Keratinocyte (primary cell): ENCODE results near the gene ZFP36L2. TPM values are rescaled to one million over a fixed set of nuclear protein-coding genes. Genes with fewer than 3 reads are reported as not detected.

ENCODE experiments used
- DNase-seq: peaks from one replicate; pipeline ENCODE4 v3.0.0-alpha.2; 2011; ENCODE audit warnings: low read depth, missing footprints, low spot score
- FAIRE-seq: peaks from 2 replicates; lab custom pipeline; 2011; peaks lifted over from hg19 to GRCh38; lab: Jason Lieb, UNC
- H2AFZ ChIP-seq: 2 replicates; pipeline ENCODE4 v1.6.0; 2012; ENCODE audit warnings: low read length, control low read depth, inconsistent platforms; ENCODE audit not compliant: control insufficient read depth
- H3K27ac ChIP-seq: 2 replicates; pipeline ENCODE4 v1.5.1; 2011; ENCODE audit warnings: low read length; ENCODE audit not compliant: control insufficient read depth, insufficient read depth
- H3K27me3 ChIP-seq: 3 replicates; pipeline ENCODE4 v1.6.0; 2011; ENCODE audit warnings: low read length; ENCODE audit not compliant: control insufficient read depth, insufficient read depth; ENCODE audit errors: extremely low read depth
- H3K36me3 ChIP-seq, 2 experiments: 2 replicates in 1 of 2; 3 replicates in 1 of 2; pipeline ENCODE4 v1.5.1; 2011; ENCODE audit warnings: low read length in 2 of 2, mild to moderate bottlenecking in 1 of 2; ENCODE audit not compliant: control insufficient read depth in 2 of 2, insufficient read depth in 2 of 2; ENCODE audit errors: extremely low read depth in 1 of 2
- H3K4me1 ChIP-seq: 3 replicates; pipeline ENCODE4 v1.5.1; 2011; ENCODE audit warnings: low read length; ENCODE audit not compliant: control insufficient read depth, insufficient read depth; ENCODE audit errors: extremely low read depth
- H3K4me2 ChIP-seq: 3 replicates; pipeline ENCODE4 v1.6.0; 2011; ENCODE audit warnings: low read depth, low read length; ENCODE audit not compliant: control insufficient read depth, insufficient read depth; ENCODE audit errors: extremely low read depth
- H3K4me3 ChIP-seq, 3 experiments: fragments of 200-600 bp in 1 of 3; sonication (generic) in 1 of 3; 2 replicates in 2 of 3; 3 replicates in 1 of 3; pipeline ENCODE4 v1.5.1; 2011 to 2016; ENCODE audit warnings: low read length in 3 of 3, mild to moderate bottlenecking in 3 of 3, control low read depth in 2 of 3, inconsistent platforms in 1 of 3, low read depth in 1 of 3, mixed read lengths in 1 of 3, mixed run types in 1 of 3, moderate library complexity in 1 of 3; ENCODE audit not compliant: control insufficient read depth in 2 of 3, insufficient read depth in 2 of 3; ENCODE audit errors: extremely low read depth in 1 of 3
- H3K79me2 ChIP-seq: 2 replicates; pipeline ENCODE4 v1.6.0; 2012; ENCODE audit warnings: low read length; ENCODE audit not compliant: control insufficient read depth, insufficient read depth
- H3K9ac ChIP-seq: 3 replicates; pipeline ENCODE4 v1.6.0; 2011; ENCODE audit warnings: low read length; ENCODE audit not compliant: control insufficient read depth, insufficient read depth; ENCODE audit errors: extremely low read depth
- H3K9me1 ChIP-seq: 3 replicates; pipeline ENCODE4 v1.6.0; 2011; ENCODE audit warnings: low read length; ENCODE audit not compliant: control insufficient read depth, insufficient read depth; ENCODE audit errors: extremely low read depth
- H3K9me3 ChIP-seq: 2 replicates; pipeline ENCODE4 v1.5.1; 2012; ENCODE audit warnings: low read depth, low read length; ENCODE audit not compliant: control insufficient read depth
- H4K20me1 ChIP-seq: 3 replicates; pipeline ENCODE4 v1.6.0; 2011; ENCODE audit warnings: low read length; ENCODE audit not compliant: control insufficient read depth, insufficient read depth; ENCODE audit errors: extremely low read depth
- EZH2 ChIP-seq: IDR thresholded peaks from one replicate; pipeline ENCODE4 v1.6.1; 2012; ENCODE audit warnings: inconsistent platforms, mild to moderate bottlenecking, low read length, moderate library complexity
- dilution Hi-C: fragments of 300-500 bp; cut with MboI; formaldehyde crosslinking; loops from one replicate; pipeline ENCODE4 v1.7.0; 2020; ENCODE audit warnings: low sequenced_read_pairs; ENCODE audit not compliant: extremely low pct_ligation_motif_present
- polyA plus RNA-seq, 5 experiments: library from polyadenylated mRNA; depleted of rRNA in 3 of 5; stranded (reverse) in 3 of 5; stranded (forward) in 1 of 5; unstranded in 1 of 5; fragments of >200 nt; gene quantifications; 1 replicate in 1 of 5; 2 replicates in 3 of 5; 3 replicates in 1 of 5; pipeline versions ENCODE4 v1.2.1 to v1.2.3, GENCODE V29; 2011 to 2012; ENCODE audit warnings: missing spikeins in 2 of 5, low read depth in 1 of 5, low replicate concordance in 1 of 5
- TF ChIP-seq, protein P1 (sequence below), 3 experiments: IDR thresholded peaks in 1 of 3; conservative IDR thresholded peaks in 1 of 3; optimal IDR thresholded peaks in 1 of 3; 2 replicates in 2 of 3; 3 replicates in 1 of 3; pipeline versions ENCODE3 to v1.5.1; 2011; ENCODE audit warnings: low read length in 3 of 3, mild to moderate bottlenecking in 3 of 3, moderate library complexity in 2 of 3, control low read depth in 1 of 3, inconsistent platforms in 1 of 3; ENCODE audit not compliant: insufficient read depth in 2 of 3; ENCODE audit errors: extremely low read depth in 1 of 3

The ZFP36L2 gene
- polyA plus RNA-seq, 1 donor (not counting 4 experiments of a cell fraction or from before 2014, with no cell fraction given) = 52.4 TPM

DNA sequence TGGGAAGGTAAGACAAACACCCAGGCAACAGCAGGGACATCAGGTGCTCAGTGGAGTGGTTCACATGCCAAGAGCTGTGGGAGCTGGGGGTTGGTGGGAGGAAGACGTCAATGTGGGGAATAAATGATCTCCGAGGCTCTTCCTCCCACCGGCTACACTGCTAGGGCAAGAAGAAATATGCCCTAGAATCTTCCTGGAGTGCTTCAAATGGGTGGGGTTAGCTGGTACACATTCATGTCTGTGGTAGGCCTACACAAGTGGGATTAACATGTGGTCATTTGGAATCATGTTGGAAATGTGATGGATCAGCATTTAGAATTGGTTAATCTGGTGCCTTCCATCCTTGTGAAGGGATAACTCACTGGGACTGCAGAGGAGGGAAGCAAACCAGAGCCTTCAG is 12.4 kb upstream of the ZFP36L2 start:
- FAIRE-seq = no peak
- no peaks in the 10 kb centered on the region for H3K9me1 ChIP-seq
- no peak for DNase-seq
- no peak overlapping the region for H3K27ac ChIP-seq
- peaks cover 0 to 3% of the 10 kb centered on the region in 2 experiments for H3K36me3 ChIP-seq
- no peak overlapping the region for H3K9ac ChIP-seq
- no peak overlapping the region for H2AFZ ChIP-seq
- H3K4me2 ChIP-seq = no peak overlapping the region
- H4K20me1 ChIP-seq = no peaks in the 10 kb centered on the region
- H3K79me2 ChIP-seq = no peaks in the 10 kb centered on the region
- no peaks in the 10 kb centered on the region for H3K9me3 ChIP-seq
- H3K4me1 ChIP-seq = no peaks in the 10 kb centered on the region
- H3K27me3 ChIP-seq = no peaks in the 10 kb centered on the region
- H3K4me3 ChIP-seq = no peak overlapping the region
- TF ChIP-seq, protein P1, sequence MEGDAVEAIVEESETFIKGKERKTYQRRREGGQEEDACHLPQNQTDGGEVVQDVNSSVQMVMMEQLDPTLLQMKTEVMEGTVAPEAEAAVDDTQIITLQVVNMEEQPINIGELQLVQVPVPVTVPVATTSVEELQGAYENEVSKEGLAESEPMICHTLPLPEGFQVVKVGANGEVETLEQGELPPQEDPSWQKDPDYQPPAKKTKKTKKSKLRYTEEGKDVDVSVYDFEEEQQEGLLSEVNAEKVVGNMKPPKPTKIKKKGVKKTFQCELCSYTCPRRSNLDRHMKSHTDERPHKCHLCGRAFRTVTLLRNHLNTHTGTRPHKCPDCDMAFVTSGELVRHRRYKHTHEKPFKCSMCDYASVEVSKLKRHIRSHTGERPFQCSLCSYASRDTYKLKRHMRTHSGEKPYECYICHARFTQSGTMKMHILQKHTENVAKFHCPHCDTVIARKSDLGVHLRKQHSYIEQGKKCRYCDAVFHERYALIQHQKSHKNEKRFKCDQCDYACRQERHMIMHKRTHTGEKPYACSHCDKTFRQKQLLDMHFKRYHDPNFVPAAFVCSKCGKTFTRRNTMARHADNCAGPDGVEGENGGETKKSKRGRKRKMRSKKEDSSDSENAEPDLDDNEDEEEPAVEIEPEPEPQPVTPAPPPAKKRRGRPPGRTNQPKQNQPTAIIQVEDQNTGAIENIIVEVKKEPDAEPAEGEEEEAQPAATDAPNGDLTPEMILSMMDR (optimal IDR thresholded peaks at IDR 0.05 in 1 of 3, IDR thresholded peaks at IDR 0.05 in 1 of 3, conservative IDR thresholded peaks at IDR 0.05 in 1 of 3; ENCODE audit: extremely low read depth in 1 of 3, insufficient read depth in 2 of 3, low read length in 3 of 3) = no peak
- no peak for TF ChIP-seq EZH2
- dilution Hi-C loops = no loop called here

DNA sequence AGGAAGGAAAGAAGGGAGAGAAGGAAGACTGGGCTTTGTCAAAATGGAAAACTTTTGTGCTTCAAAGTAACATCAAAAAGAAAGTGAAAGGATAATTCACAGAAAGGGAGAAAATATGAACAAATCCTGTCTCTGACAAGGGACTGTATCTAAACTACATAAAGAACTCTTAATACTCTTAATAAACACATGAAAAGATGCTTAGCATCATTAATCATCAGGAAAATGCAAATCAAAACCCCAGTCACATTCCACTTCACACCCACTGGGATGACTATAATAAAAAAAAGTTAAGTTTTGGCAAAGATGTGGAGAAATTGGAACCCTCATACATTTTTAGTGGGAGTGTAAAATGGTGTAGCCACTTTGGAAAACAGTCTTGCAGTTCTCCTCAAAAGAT is 11.8 kb upstream of the ZFP36L2 start:
- Histone ChIP-seq H3K79me2 (no peaks in the 10 kb centered on the region), H3K4me2 (no peak overlapping the region), H3K9me3 (no peaks in the 10 kb centered on the region), H3K27ac (no peak overlapping the region), H3K27me3 (no peaks in the 10 kb centered on the region), H4K20me1 (no peaks in the 10 kb centered on the region), H3K4me1 (no peaks in the 10 kb centered on the region), H3K36me3 (peaks cover 0 to 3% of the 10 kb centered on the region in 2 experiments), H3K9ac (no peak overlapping the region), H3K9me1 (no peaks in the 10 kb centered on the region), H3K4me3 (no peak overlapping the region), H2AFZ (no peak overlapping the region)
- FAIRE-seq = no peak
- TF ChIP-seq, protein P1 (optimal IDR thresholded peaks at IDR 0.05 in 1 of 3, IDR thresholded peaks at IDR 0.05 in 1 of 3, conservative IDR thresholded peaks at IDR 0.05 in 1 of 3; ENCODE audit: extremely low read depth in 1 of 3, insufficient read depth in 2 of 3, low read length in 3 of 3) = no peak
- dilution Hi-C loops = no loop called here
- no peak for DNase-seq
